IMR-90 (cell line): ENCODE measurements around the gene SLC35E3. TPM values are rescaled to one million over a fixed set of nuclear protein-coding genes. Genes with fewer than 3 reads are reported as not detected.

Experiments used
- ATAC-seq: fragments of 200-7000 bp; cut with Tn5 transposase; 2 replicates; pipeline ENCODE4 v1.9.1; 2020; ENCODE audit warnings: low read depth, mild to moderate bottlenecking, moderate library complexity
- BruUV-seq: library from RNA; stranded (reverse); fragments of 400-500 nt; replicated peaks from 2 replicates; lab custom pipeline; 2021; lab: Mats Ljungman, UMichigan
- CTCF ChIA-PET: fragments of 300-600 bp; formaldehyde crosslinking; extraction: SDS; loops from one replicate; lab custom pipeline; 2021; ENCODE audit warnings: antibody characterized with exemption; lab: Yijun Ruan, JAX
- POLR2A ChIA-PET: fragments of 300-600 bp; sonication (Branson Sonifier 250); formaldehyde crosslinking; loops from one replicate; lab custom pipeline; 2022; ENCODE audit warnings: antibody characterized with exemption; ENCODE audit not compliant: unreplicated experiment; lab: Charles Lee
- DNase-seq: peaks from one replicate; pipeline ENCODE4 v3.0.0; 2013
- H2AFZ ChIP-seq: replicated peaks from 2 replicates; pipeline ENCODE3; 2013; ENCODE audit warnings: low read length, mild to moderate bottlenecking; ENCODE audit not compliant: poor library complexity
- H2AK5ac ChIP-seq: 2 replicates; pipeline ENCODE4 v1.6.1; 2013; ENCODE audit warnings: low read depth, low read length, inconsistent platforms
- H2AK9ac ChIP-seq: replicated peaks from 2 replicates; pipeline ENCODE3; 2013; ENCODE audit warnings: mild to moderate bottlenecking, low read depth, low read length, moderate library complexity; ENCODE audit not compliant: poor library complexity
- H2BK120ac ChIP-seq: 2 replicates; pipeline ENCODE4 v1.6.1; 2013; ENCODE audit warnings: low read depth, low read length, inconsistent platforms
- H2BK15ac ChIP-seq: 3 replicates; pipeline ENCODE4 v1.6.1; 2013; ENCODE audit warnings: low read depth, low read length, inconsistent platforms
- H2BK20ac ChIP-seq: 2 replicates; pipeline ENCODE4 v1.6.1; 2013; ENCODE audit warnings: low read depth, mild to moderate bottlenecking, inconsistent platforms, low read length, moderate library complexity
- H2BK5ac ChIP-seq: 2 replicates; pipeline ENCODE4 v1.6.1; 2013; ENCODE audit warnings: mild to moderate bottlenecking, low read depth, low read length, inconsistent platforms; ENCODE audit not compliant: poor library complexity, severe bottlenecking
- H3K14ac ChIP-seq: replicated peaks from 2 replicates; pipeline ENCODE4 v1.6.1; 2013; ENCODE audit warnings: low read depth, low read length, inconsistent platforms
- H3K18ac ChIP-seq: 2 replicates; pipeline ENCODE4 v1.6.1; 2013; ENCODE audit warnings: low read depth, low read length, control low read depth
- H3K23ac ChIP-seq: 2 replicates; pipeline ENCODE4 v1.6.1; 2013; ENCODE audit warnings: low read depth, low read length, inconsistent platforms
- H3K27ac ChIP-seq: 2 replicates; pipeline ENCODE4 v1.5.1; 2013; ENCODE audit warnings: mild to moderate bottlenecking, control low read depth, low read length; ENCODE audit not compliant: insufficient read depth
- H3K27me3 ChIP-seq: 2 replicates; pipeline ENCODE4 v1.6.1; 2013; ENCODE audit warnings: low read length; ENCODE audit not compliant: control insufficient read depth, insufficient read depth
- H3K36me3 ChIP-seq: 2 replicates; pipeline ENCODE4 v1.6.1; 2013; ENCODE audit warnings: low read length, mixed read lengths; ENCODE audit not compliant: control insufficient read depth, insufficient read depth
- H3K4ac ChIP-seq: 2 replicates; pipeline ENCODE4 v1.6.1; 2013; ENCODE audit warnings: low read depth, low read length, inconsistent platforms
- H3K4me1 ChIP-seq: 2 replicates; pipeline ENCODE4 v1.6.1; 2013; ENCODE audit warnings: low read length, mixed read lengths; ENCODE audit not compliant: control insufficient read depth, insufficient read depth
- H3K4me2 ChIP-seq: 2 replicates; pipeline ENCODE4 v1.6.1; 2013; ENCODE audit warnings: low read depth, mild to moderate bottlenecking, control low read depth, low read length, moderate library complexity
- H3K4me3 ChIP-seq: 2 replicates; pipeline ENCODE4 v1.5.1; 2013; ENCODE audit warnings: low read depth, mild to moderate bottlenecking, control low read depth, low read length, moderate library complexity; ENCODE audit not compliant: insufficient read depth
- H3K56ac ChIP-seq: 2 replicates; pipeline ENCODE4 v1.6.1; 2013; ENCODE audit warnings: low read length, inconsistent platforms; ENCODE audit not compliant: insufficient read depth; ENCODE audit errors: extremely low read depth
- H3K79me1 ChIP-seq, 2 experiments: 2 replicates each; pipeline ENCODE4 v1.6.1; 2013; ENCODE audit warnings: low read length in 2 of 2, inconsistent platforms in 1 of 2, low read depth in 1 of 2
- H3K9ac ChIP-seq: 2 replicates; pipeline ENCODE4 v1.6.1; 2013; ENCODE audit warnings: low read depth, low read length, control low read depth
- H3K9me1 ChIP-seq: 2 replicates; pipeline ENCODE4 v1.6.1; 2013; ENCODE audit warnings: low read length, inconsistent platforms; ENCODE audit not compliant: insufficient read depth
- H3K9me3 ChIP-seq: 2 replicates; pipeline ENCODE4 v1.6.1; 2013; ENCODE audit warnings: low read length; ENCODE audit not compliant: control insufficient read depth, insufficient read depth
- H4K20me1 ChIP-seq: 2 replicates; pipeline ENCODE4 v1.6.1; 2013; ENCODE audit warnings: low read length, inconsistent platforms; ENCODE audit not compliant: insufficient read depth
- H4K5ac ChIP-seq: 2 replicates; pipeline ENCODE4 v1.6.1; 2013; ENCODE audit warnings: mild to moderate bottlenecking, low read depth, low read length, control low read depth
- H4K8ac ChIP-seq, 2 experiments: 2 replicates each; pipeline ENCODE4 v1.6.1; 2013; ENCODE audit warnings: low read depth in 2 of 2, low read length in 2 of 2, control low read depth in 1 of 2, inconsistent platforms in 1 of 2
- H4K91ac ChIP-seq: 2 replicates; pipeline ENCODE4 v1.6.1; 2013; ENCODE audit warnings: low read depth, low read length, inconsistent platforms; ENCODE audit not compliant: insufficient read depth
- BHLHE40 ChIP-seq: fragments of 150-350 bp; IDR thresholded peaks from 2 replicates; pipeline ENCODE4 v1.6.1; 2016; ENCODE audit warnings: mild to moderate bottlenecking, low read depth, low read length
- CHD1 ChIP-seq: IDR thresholded peaks from 2 replicates; pipeline ENCODE4 v1.6.1; 2012; ENCODE audit warnings: low read depth, low read length, improper control_type of control experiment
- MAFK ChIP-seq: IDR thresholded peaks from 2 replicates; pipeline ENCODE4 v1.6.1; 2012; ENCODE audit warnings: low read depth, low read length, improper control_type of control experiment
- WGBS, 2 experiments: methylation state at CpG; one replicate each; pipeline versions ENCODE4 v1.1.5 to v1.1.7; 2013; ENCODE audit warnings: missing lambda C conversion rate in 2 of 2; ENCODE audit not compliant: insufficient read length in 1 of 2; ENCODE audit errors: extremely low coverage in 2 of 2; 5-methylcytosine and 5-hydroxymethylcytosine counted together
- dilution Hi-C: fragments of 300-500 bp; cut with HindIII; formaldehyde crosslinking; loops from one replicate; pipeline ENCODE4 v1.14.3; 2018; ENCODE audit warnings: low sequenced_read_pairs; ENCODE audit not compliant: unreplicated experiment
- in situ Hi-C: fragments of 300-500 bp; cut with MboI; formaldehyde crosslinking; loops from 3 replicates; pipeline ENCODE4 v1.14.3; 2019; ENCODE audit warnings: low sequenced_read_pairs, inconsistent platforms, mixed read lengths
- intact Hi-C: fragments of 100-400 bp; cut with micrococcal nuclease; formaldehyde crosslinking; loops from 2 replicates; pipeline ENCODE4 v1.10.0; 2022
- polyA plus RNA-seq, 3 experiments: library from polyadenylated mRNA; depleted of rRNA; stranded (reverse); fragments of >200 nt; gene quantifications; 2 replicates each; pipeline ENCODE4 v1.2.3, GENCODE V29; 2012; ENCODE audit warnings: low replicate concordance in 1 of 3
- total RNA-seq: library from RNA; depleted of rRNA; stranded (reverse); fragments of >200 nt; gene quantifications from 2 replicates; pipeline ENCODE4 v1.2.3, GENCODE V29; 2012

SLC35E3 gene
- total and polyA plus RNA-seq, 2 of the 4 experiments (the other 2 are of a cell fraction), result 3.6 to 5.1 TPM

DNA sequence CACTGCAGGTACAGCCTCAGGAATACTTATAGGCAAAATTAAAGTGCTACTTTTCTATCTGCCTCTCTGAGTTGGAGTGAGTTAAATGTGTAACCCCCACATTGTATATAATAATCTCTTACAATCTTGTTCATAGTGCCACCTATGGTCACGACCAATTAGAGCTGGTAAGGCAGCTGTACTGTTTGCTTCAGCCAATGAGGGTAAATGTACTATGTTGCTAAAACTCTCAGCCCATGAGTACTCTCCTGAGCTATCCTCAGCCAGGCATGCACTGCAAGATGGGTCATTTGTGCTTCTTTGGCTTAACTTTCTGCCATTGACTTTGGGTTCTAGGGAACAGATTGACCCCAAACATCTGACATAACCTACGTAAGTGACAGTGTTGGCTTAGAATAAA, 47.0 kb downstream of the SLC35E3 start:
- ChIA-PET CTCF (no interaction called here), POLR2A (no interaction called here)
- Histone ChIP-seq H2BK5ac (no peak overlapping the region), H2AK9ac (no peak overlapping the region), H4K91ac (no peak overlapping the region), H3K9me1 (peaks cover 3% of the 10 kb centered on the region; the same call in 1 of the 2 replicates), H3K4me3 (no peak overlapping the region), H3K4ac (no peak overlapping the region), H3K36me3 (no peaks in the 10 kb centered on the region), H2BK120ac (no peak overlapping the region), H3K9me3 (no peaks in the 10 kb centered on the region), H3K27me3 (no peaks in the 10 kb centered on the region), H4K5ac (no peak overlapping the region), H3K4me1 (no peaks in the 10 kb centered on the region; the same call in 1 of the 2 replicates), H3K18ac (no peak overlapping the region), H4K8ac (no peak overlapping the region), H3K79me1 (no peaks in the 10 kb centered on the region), H2BK15ac (no peak overlapping the region), H3K4me2 (no peak overlapping the region), H2AK5ac (no peak overlapping the region), H3K56ac (no peak overlapping the region), H2BK20ac (no peak overlapping the region), H3K27ac (no peak overlapping the region), H3K9ac (no peak overlapping the region), H4K20me1 (no peaks in the 10 kb centered on the region), H2AFZ (no peak overlapping the region), H3K14ac (no peak overlapping the region), H3K23ac (no peak overlapping the region)
- WGBS, 2 experiments, result no CpG with 5 or more reads among the region's 2 CpGs
- DNase-seq, result peak; percentile 49
- BruUV-seq, result no TSS peak
- in situ Hi-C loops, result no loop called here
- ATAC-seq, result peak; percentile 86
- dilution Hi-C loops, result no loop called here
- TF ChIP-seq MAFK (no peak), BHLHE40 (no peak), CHD1 (no peak)
- intact Hi-C loops, result no loop called here
